Activated T-helper 1 cell treated with anti-CD3 and anti-CD28 coated beads, Interleukin-12 subunit alpha, Interleukin-12 subunit beta, Interleukin-2, Interleukin-4 antibody, amounts not matched to agents 30 ng/mL and 10 ng/mL and 1 ng/mL, durations not matched to agents 14 hours and 24 hours and 36 hours (primary cell): ENCODE results near the gene OR51E2. TPM values are rescaled to one million over a fixed set of nuclear protein-coding genes. Genes with fewer than 3 reads are reported as not detected.

Source experiments
- DNase-seq: peaks from one replicate; pipeline ENCODE4 v3.0.0; 2021; ENCODE audit warnings: low spot score
- H3K27ac Mint-ChIP-seq: one replicate; pipeline ENCODE4 v1.8.0; 2021; ENCODE audit warnings: mild to moderate bottlenecking, mixed read lengths
- H3K27me3 Mint-ChIP-seq: one replicate; pipeline ENCODE4 v1.8.0; 2022; ENCODE audit warnings: mild to moderate bottlenecking, moderate library complexity, mixed read lengths; ENCODE audit not compliant: insufficient read depth
- H3K36me3 Mint-ChIP-seq: one replicate; pipeline ENCODE4 v1.8.0; 2021; ENCODE audit warnings: low read depth, mixed read lengths
- H3K4me1 Mint-ChIP-seq: one replicate; pipeline ENCODE4 v1.8.0; 2021; ENCODE audit warnings: low read depth, mixed read lengths
- H3K4me3 Mint-ChIP-seq: one replicate; pipeline ENCODE4 v1.8.0; 2021; ENCODE audit warnings: mild to moderate bottlenecking, moderate library complexity, mixed read lengths
- H3K9me3 Mint-ChIP-seq: one replicate; pipeline ENCODE4 v1.8.0; 2021; ENCODE audit warnings: mixed read lengths
- intact Hi-C: fragments of 100-400 bp; cut with micrococcal nuclease; formaldehyde crosslinking; loops from one replicate; pipeline ENCODE4 v1.15.1; 2024
- total RNA-seq: library from RNA; stranded (reverse); gene quantifications from 2 replicates; pipeline ENCODE4 v1.2.3, GENCODE V29; 2022

Gene OR51E2
- total RNA-seq, 1 donor from 2014 or later, result not detected

GRCh38 chr11:4682623-4683419 lies 14.8 kb downstream of the OR51E2 start:
- Mint-ChIP-seq H3K9me3 (no peaks in the 10 kb centered on the region), H3K4me3 (no peak overlapping the region), H3K36me3 (no peaks in the 10 kb centered on the region), H3K4me1 (no peaks in the 10 kb centered on the region), H3K27me3 (no peaks in the 10 kb centered on the region), H3K27ac (no peak overlapping the region)
- no peak for DNase-seq
- intact Hi-C loops, result no loop called here

- Mint-ChIP-seq H3K36me3 (no peaks in the 10 kb centered on the region), H3K9me3 (no peaks in the 10 kb centered on the region), H3K4me1 (no peaks in the 10 kb centered on the region), H3K4me3 (no peak overlapping the region), H3K27ac (no peak overlapping the region), H3K27me3 (no peaks in the 10 kb centered on the region)
- no peak for DNase-seq
- intact Hi-C loops, result no loop called here
Observed at GRCh38 chr11:4680341-4680740, 17.3 kb downstream of the OR51E2 start.

GRCh38 chr11:4677948-4678347 lies 19.7 kb downstream of the OR51E2 start:
- intact Hi-C loops, result no loop called here
- Mint-ChIP-seq H3K27me3 (no peaks in the 10 kb centered on the region), H3K4me3 (no peak overlapping the region), H3K36me3 (no peaks in the 10 kb centered on the region), H3K27ac (no peak overlapping the region), H3K9me3 (no peaks in the 10 kb centered on the region), H3K4me1 (no peaks in the 10 kb centered on the region)
- no peak for DNase-seq

GRCh38 chr11:4673781-4674180 lies 23.9 kb downstream of the OR51E2 start:
- Mint-ChIP-seq H3K27me3 (peaks cover 6% of the 10 kb centered on the region), H3K36me3 (no peaks in the 10 kb centered on the region), H3K4me3 (no peak overlapping the region), H3K9me3 (no peaks in the 10 kb centered on the region), H3K27ac (no peak overlapping the region), H3K4me1 (no peaks in the 10 kb centered on the region)
- intact Hi-C loops, result no loop called here
- no peak for DNase-seq

DNA sequence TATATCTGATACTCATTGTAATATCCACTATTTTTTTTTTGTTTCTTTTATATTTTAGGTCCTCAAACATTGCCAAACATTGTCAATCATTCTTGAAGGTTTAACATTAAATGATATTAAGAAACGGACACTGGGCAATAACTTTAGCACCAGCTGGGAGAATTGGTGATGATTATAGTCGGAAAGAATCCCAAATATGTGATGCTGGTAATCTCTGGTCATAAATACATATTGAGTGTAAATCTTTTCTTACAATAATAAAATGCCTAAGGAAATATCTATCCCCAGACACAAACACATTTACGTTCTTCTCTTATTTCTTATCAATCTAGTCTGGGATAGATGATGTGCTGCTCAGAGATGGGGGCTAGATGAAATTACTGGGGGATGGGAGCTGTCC lies 25.2 kb downstream of the OR51E2 start:
- intact Hi-C loops, result no loop called here
- H3K27ac Mint-ChIP-seq, result no peak overlapping the region
- no peaks in the 10 kb centered on the region for H3K4me1 Mint-ChIP-seq
- H3K4me3 Mint-ChIP-seq, result no peak overlapping the region
- H3K36me3 Mint-ChIP-seq, result no peaks in the 10 kb centered on the region
- H3K9me3 Mint-ChIP-seq, result no peaks in the 10 kb centered on the region
- no peak for DNase-seq
- peaks cover 6% of the 10 kb centered on the region for H3K27me3 Mint-ChIP-seq

- no peak for DNase-seq
- H3K27ac Mint-ChIP-seq, result no peak overlapping the region
- peaks cover 6% of the 10 kb centered on the region for H3K27me3 Mint-ChIP-seq
- no peak overlapping the region for H3K4me3 Mint-ChIP-seq
- no peaks in the 10 kb centered on the region for H3K36me3 Mint-ChIP-seq
- H3K9me3 Mint-ChIP-seq, result no peaks in the 10 kb centered on the region
- intact Hi-C loops, result no loop called here
- H3K4me1 Mint-ChIP-seq, result no peaks in the 10 kb centered on the region
Observed at GRCh38 chr11:4671741-4672140, 25.9 kb downstream of the OR51E2 start.

GRCh38 chr11:4665424-4665823 lies 32.2 kb downstream of the OR51E2 start:
- Mint-ChIP-seq H3K27ac (no peak overlapping the region), H3K4me1 (no peaks in the 10 kb centered on the region), H3K9me3 (no peaks in the 10 kb centered on the region), H3K27me3 (peaks cover 6% of the 10 kb centered on the region), H3K36me3 (no peaks in the 10 kb centered on the region), H3K4me3 (no peak overlapping the region)
- DNase-seq, result no peak
- intact Hi-C loops, result no loop called here

GRCh38 chr11:4664786-4665185 lies 32.9 kb downstream of the OR51E2 start:
- no peak for DNase-seq
- Mint-ChIP-seq H3K9me3 (no peaks in the 10 kb centered on the region), H3K4me3 (no peak overlapping the region), H3K27ac (no peak overlapping the region), H3K36me3 (no peaks in the 10 kb centered on the region), H3K4me1 (no peaks in the 10 kb centered on the region), H3K27me3 (peaks cover 6% of the 10 kb centered on the region)
- intact Hi-C loops, result no loop called here

DNA sequence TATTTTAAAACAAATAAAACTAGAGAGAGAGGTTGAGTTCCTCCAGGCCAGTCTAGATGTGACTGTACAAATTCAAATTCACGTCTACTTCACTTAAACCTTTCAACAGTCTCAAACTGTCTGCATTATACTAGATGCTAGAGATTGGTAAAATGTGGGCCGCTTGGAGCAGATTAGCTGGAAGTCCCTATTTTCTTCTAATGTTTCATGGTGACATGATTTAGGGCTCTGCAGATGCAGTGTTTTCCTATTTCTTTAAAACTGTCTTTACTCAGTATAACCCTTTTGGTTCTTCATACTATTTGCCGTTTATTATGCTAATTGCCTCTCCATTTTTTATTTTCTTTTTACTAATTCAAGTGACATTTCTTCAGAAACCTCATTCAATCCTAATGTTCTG lies 33.5 kb downstream of the OR51E2 start:
- Mint-ChIP-seq H3K36me3 (no peaks in the 10 kb centered on the region), H3K27me3 (peaks cover 6% of the 10 kb centered on the region), H3K4me3 (no peak overlapping the region), H3K9me3 (no peaks in the 10 kb centered on the region), H3K4me1 (no peaks in the 10 kb centered on the region), H3K27ac (no peak overlapping the region)
- intact Hi-C loops, result no loop called here
- DNase-seq, result no peak

DNA sequence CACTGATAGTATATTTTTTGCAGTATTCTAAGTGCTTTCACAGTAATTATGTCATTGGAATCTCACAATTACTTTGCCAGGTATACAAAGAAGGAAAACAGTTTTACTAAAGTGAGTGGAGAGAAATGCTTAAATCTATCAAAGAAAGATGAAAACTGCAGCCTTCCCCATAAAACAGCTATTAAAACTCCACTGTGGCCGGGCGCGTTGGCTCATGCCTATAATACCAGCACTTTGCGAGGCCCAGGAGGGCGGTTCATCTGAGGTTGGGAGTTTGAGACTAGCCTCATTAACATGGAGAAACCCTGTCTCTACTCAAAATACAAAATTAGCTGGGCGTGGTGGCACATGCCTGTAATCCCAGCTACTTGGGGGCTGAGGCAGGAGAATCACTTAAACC lies 34.8 kb downstream of the OR51E2 start:
- Mint-ChIP-seq H3K9me3 (no peaks in the 10 kb centered on the region), H3K4me1 (no peaks in the 10 kb centered on the region)
- intact Hi-C loops, result no loop called here

GRCh38 chr11:4658629-4659445 lies 38.8 kb downstream of the OR51E2 start:
- Mint-ChIP-seq H3K9me3 (no peaks in the 10 kb centered on the region), H3K4me3 (no peak overlapping the region), H3K4me1 (no peaks in the 10 kb centered on the region), H3K27ac (no peak overlapping the region), H3K27me3 (peaks cover 8% of the 10 kb centered on the region), H3K36me3 (no peaks in the 10 kb centered on the region)
- no peak for DNase-seq
- intact Hi-C loops, result no loop called here

More for the DNA sequence above, 34.8 kb downstream of the OR51E2 start:
- peaks cover 14% of the 10 kb centered on the region for H3K27me3 Mint-ChIP-seq
- no peak for DNase-seq
- H3K4me3 Mint-ChIP-seq, result no peak overlapping the region
- no peaks in the 10 kb centered on the region for H3K36me3 Mint-ChIP-seq
- H3K27ac Mint-ChIP-seq, result no peak overlapping the region

GRCh38 chr11:4654635-4655369 lies 42.9 kb downstream of the OR51E2 start:
- intact Hi-C loops, result no loop called here
- Mint-ChIP-seq H3K36me3 (no peaks in the 10 kb centered on the region), H3K4me3 (no peak overlapping the region), H3K27ac (no peak overlapping the region), H3K9me3 (no peaks in the 10 kb centered on the region), H3K27me3 (peaks cover 12% of the 10 kb centered on the region), H3K4me1 (no peaks in the 10 kb centered on the region)
- DNase-seq, result no peak

DNA sequence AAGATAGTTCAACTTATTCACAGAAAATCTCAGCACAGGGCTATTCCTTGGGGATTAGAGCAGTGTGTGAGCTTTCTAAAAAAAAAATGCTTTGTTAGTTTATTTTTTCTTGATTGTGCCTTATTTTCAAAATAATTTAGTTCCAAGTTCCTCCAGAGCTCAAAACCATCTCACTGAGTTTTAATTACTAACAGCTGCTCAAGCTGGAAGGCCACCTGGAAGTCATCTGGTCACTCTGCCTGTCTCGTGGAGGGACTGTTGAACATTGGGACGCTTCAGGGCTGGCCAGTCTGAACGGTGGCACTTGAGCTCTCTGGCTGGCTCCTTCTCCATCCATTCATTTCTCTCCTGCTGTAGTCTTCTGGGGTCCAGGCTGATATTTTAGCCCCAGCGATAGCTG lies 49.9 kb downstream of the OR51E2 start:
- no peak for DNase-seq
- Mint-ChIP-seq H3K27ac (no peak overlapping the region), H3K4me1 (no peaks in the 10 kb centered on the region), H3K36me3 (no peaks in the 10 kb centered on the region), H3K9me3 (no peaks in the 10 kb centered on the region), H3K4me3 (no peak overlapping the region), H3K27me3 (peaks cover 11% of the 10 kb centered on the region)
- intact Hi-C loops, result no loop called here
